NAMALWA (cell line): ENCODE measurements around the gene LDAH.
"Not testable (repeated sequence)": the region's sequence is repeated elsewhere in the genome, so short reads cannot be mapped to it uniquely, and the experiment has no call there.

Experiments used
- DNase-seq: peaks from one replicate; pipeline ENCODE4 v3.0.0-alpha.2; 2015; ENCODE audit warnings: low spot score

The LDAH gene

GRCh38 chr2:20723543-20723942 is 99.4 kb downstream of the LDAH start:
- DNase-seq, result no peak

GRCh38 chr2:20722592-20723240 is 100.2 kb downstream of the LDAH start:
- no peak for DNase-seq

GRCh38 chr2:20717641-20718040 is 105.3 kb downstream of the LDAH start:
- no peak for DNase-seq

DNA sequence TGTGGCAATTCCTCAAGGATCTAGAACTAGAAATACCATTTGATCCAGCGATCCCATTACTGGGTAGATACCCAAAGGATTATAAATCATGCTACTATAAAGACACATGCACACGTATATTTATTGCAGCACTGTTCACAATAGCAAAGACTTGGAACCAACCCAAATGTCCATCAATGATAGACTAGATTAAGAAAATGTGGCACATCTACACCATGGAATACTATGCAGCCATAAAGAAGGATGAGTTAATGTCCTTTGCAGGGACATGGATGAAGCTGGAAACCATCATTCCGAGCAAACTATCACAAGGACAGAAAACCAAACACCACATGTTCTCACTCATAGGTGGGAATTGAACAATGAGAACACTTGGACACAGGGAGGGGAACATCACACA is 106.7 kb downstream of the LDAH start:
- not testable (repeated sequence) for DNase-seq

DNA sequence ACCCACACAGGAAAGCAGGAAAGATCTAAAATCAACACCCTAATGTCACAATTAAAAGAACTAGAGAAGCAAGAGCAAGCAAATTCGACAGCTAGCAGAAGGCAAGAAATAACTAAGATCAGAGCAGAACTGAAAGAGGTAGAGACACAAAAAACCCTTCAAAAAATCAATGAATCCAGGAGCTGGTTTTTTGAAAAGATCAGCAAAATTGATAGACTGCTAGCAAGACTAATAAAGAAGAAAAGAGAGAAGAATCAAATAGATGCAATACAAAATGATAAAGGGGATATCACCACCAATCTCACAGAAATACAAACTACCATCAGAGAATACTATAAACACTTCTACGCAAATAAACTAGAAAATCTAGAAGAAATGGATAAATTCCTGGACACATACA is 108.5 kb downstream of the LDAH start:
- DNase-seq, result not testable (repeated sequence)

DNA sequence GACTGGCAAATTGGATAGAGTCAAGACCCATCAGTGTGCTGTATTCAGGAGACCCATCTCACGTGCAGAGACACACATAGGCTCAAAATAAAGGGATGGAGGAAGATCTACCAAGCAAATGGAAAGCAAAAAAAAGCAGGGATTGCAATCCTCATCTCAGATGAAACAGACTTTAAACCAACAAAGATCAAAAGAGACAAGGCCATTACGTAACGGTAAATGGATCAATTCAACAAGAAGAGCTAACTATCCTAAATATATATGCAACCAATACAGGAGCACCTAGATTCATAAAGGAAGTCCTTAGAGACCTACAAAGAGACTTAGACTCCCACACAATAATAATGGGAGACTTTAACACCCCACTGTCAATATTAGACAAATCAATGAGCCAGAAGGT is 109.3 kb downstream of the LDAH start:
- DNase-seq, result not testable (repeated sequence)

- not testable (repeated sequence) for DNase-seq
Observed at GRCh38 chr2:20711641-20712040, 111.3 kb downstream of the LDAH start.

- DNase-seq, result no peak
Observed at GRCh38 chr2:20707601-20708000, 115.3 kb downstream of the LDAH start.

GRCh38 chr2:20706786-20707185 is 116.1 kb downstream of the LDAH start:
- no peak for DNase-seq

GRCh38 chr2:20706217-20706616 is 116.7 kb downstream of the LDAH start:
- DNase-seq, result no peak

- DNase-seq, result no peak
Observed at GRCh38 chr2:20704886-20705285, 118.0 kb downstream of the LDAH start.

DNA sequence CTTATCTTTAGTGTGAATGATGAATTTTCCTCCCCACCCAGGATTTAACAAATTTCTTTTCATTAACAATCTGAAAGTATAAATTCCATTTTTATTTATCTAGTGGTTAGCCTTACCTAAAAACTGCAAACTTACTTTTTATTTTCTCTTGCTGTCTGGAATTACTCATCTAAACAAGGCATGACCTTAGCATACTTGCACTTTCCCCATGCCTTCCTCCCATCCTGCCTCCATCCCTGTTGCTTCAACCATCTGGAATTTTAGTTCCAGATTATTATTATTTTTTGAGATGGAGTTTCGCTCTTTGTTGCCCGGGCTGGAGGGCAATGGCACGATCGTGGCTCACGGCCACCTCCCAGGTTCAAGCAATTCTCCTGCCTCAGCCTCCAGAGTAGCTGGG is 120.3 kb downstream of the LDAH start:
- no peak for DNase-seq

- DNase-seq, result no peak
Observed at GRCh38 chr2:20698916-20699613, 123.8 kb downstream of the LDAH start.

- no peak for DNase-seq
Observed at GRCh38 chr2:20697322-20697934, 125.5 kb downstream of the LDAH start.

- no peak for DNase-seq
Observed at GRCh38 chr2:20696366-20696765, 126.5 kb downstream of the LDAH start.

DNA sequence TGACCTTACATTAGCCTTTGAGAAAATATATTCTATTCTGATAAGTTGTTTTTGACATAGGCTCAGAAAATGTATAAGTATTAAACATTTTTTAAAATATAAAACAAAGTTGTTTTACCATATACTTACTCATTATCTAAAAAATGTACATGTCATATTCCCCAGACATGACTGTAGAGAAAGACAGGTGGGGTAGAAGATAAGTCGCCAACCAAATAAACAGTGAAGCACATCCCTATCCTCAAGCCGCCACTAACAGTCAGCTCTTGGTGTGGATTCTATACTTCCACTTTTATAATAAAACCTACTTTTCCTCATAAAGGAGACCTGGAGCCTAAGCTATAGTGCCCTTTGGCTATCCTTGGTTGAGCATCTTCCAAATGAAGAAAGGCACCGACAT is 129.6 kb downstream of the LDAH start:
- no peak for DNase-seq

DNA sequence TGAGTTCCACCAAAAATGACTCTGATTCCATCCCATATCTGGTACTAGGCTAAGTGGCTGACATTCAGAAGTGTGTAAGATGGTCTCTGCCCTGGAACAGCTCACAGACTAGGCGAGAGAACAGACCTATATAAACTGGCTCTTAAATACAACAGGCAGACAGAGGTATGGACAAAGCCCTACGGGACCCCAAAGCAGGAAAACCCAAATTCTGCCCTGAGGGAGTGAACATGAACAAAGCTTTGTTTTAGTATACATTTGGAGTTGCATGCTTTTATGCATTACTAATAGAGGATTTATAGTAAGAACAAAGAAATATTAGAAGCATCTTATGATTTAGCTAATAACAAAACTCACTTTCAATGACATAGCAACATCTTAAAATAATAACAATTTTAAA is 130.8 kb downstream of the LDAH start:
- DNase-seq, result no peak

DNA sequence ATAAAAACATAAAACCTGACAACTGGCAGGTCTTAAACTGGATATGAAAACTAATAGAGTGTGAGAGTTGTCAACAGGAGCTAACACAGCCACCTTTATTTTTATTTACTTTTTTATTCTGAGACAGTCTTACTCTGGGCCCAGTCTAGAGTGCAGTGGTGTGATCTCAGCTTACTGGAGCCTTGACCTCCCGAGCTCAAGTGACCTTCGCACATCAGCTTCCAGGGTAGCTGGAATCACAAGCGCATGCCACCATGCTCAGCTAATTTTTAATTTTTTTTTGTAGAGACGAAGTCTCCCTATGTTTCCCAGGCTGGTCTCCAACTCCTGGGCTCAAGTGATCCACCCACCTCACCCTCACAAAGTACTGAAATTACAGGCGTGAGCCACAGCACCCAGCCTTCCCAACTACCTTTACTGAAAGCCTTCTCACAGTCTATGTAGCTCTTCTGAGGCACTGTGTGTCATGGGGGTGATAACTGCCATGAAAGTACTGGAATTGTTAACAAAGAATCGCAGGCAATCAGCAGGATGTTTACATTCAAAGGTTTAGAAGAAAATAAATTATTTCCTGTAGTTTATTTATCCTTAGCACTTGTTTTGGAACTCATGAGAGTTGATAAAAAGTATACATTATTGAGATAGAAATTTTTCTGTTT is 131.7 kb downstream of the LDAH start:
- DNase-seq, result no peak

- DNase-seq, result no peak
Observed at GRCh38 chr2:20689428-20690264, 133.3 kb downstream of the LDAH start.

GRCh38 chr2:20687260-20687832 is 135.6 kb downstream of the LDAH start:
- no peak for DNase-seq

- no peak for DNase-seq
Observed at GRCh38 chr2:20684581-20685063, 138.3 kb downstream of the LDAH start.
